Neutrophil (primary cell): ENCODE data around the gene SANBR.

Experiments used
- H3K27ac ChIP-seq: fragments of 200-600 bp; sonication (generic); 2 replicates; pipeline ENCODE4 v1.5.1; 2016; ENCODE audit warnings: mild to moderate bottlenecking, moderate library complexity
- H3K27me3 ChIP-seq: fragments of 200-600 bp; sonication (generic); 2 replicates; pipeline ENCODE4 v1.6.0; 2016; ENCODE audit warnings: mild to moderate bottlenecking
- H3K36me3 ChIP-seq: fragments of 200-600 bp; sonication (generic); 2 replicates; pipeline ENCODE4 v1.5.1; 2017
- H3K4me1 ChIP-seq, 2 experiments: fragments of 200-600 bp in 1 of 2; sonication (generic) in 1 of 2; 1 replicate in 1 of 2; 2 replicates in 1 of 2; pipeline versions ENCODE4 v1.5.1 to v1.6.1; 2013 to 2016; ENCODE audit warnings: low read depth in 1 of 2, low read length in 1 of 2, mild to moderate bottlenecking in 1 of 2, moderate library complexity in 1 of 2; ENCODE audit not compliant: control insufficient read depth in 1 of 2, insufficient read depth in 1 of 2
- H3K4me3 ChIP-seq, 2 experiments: fragments of 200-600 bp in 1 of 2; sonication (generic) in 1 of 2; 1 replicate in 1 of 2; 2 replicates in 1 of 2; pipeline ENCODE4 v1.5.1; 2013 to 2016; ENCODE audit warnings: low read depth in 1 of 2, low read length in 1 of 2, mild to moderate bottlenecking in 1 of 2, moderate library complexity in 1 of 2
- H3K9me3 ChIP-seq: fragments of 200-600 bp; sonication (generic); 2 replicates; pipeline ENCODE4 v1.5.1; 2016
- TF ChIP-seq, protein P1 (sequence below): fragments of 200-600 bp; sonication (generic); IDR thresholded peaks from 2 replicates; pipeline ENCODE4 v1.5.1; 2016; ENCODE audit warnings: antibody characterized with exemption

The SANBR gene

DNA sequence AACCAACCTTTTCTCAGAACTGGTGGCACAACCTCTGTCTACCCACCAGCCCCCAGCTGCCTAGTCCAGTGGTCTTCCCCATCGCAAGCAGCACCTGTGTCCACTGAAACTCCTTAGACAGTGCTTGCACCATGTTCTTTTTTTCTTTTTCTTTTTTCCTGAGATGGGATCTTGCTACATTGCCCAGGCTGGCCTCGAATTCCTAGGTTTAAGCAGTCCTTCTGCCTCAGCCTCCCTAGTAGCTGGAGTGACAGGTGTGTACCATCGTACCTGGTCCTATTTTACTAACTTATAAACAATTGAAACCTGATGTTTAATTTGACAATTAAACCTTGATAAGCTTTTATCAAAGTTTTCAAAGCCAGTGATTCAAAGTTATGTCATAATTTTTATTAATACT, 30.8 kb downstream of the SANBR start:
- no peak overlapping the region for H3K27ac ChIP-seq
- no peak overlapping the region for H3K4me3 ChIP-seq
- H3K36me3 ChIP-seq: no peaks in the 10 kb centered on the region
- H3K27me3 ChIP-seq: no peaks in the 10 kb centered on the region
- no peaks in the 10 kb centered on the region for H3K4me1 ChIP-seq
- H3K9me3 ChIP-seq: no peaks in the 10 kb centered on the region
- TF ChIP-seq, protein P1, sequence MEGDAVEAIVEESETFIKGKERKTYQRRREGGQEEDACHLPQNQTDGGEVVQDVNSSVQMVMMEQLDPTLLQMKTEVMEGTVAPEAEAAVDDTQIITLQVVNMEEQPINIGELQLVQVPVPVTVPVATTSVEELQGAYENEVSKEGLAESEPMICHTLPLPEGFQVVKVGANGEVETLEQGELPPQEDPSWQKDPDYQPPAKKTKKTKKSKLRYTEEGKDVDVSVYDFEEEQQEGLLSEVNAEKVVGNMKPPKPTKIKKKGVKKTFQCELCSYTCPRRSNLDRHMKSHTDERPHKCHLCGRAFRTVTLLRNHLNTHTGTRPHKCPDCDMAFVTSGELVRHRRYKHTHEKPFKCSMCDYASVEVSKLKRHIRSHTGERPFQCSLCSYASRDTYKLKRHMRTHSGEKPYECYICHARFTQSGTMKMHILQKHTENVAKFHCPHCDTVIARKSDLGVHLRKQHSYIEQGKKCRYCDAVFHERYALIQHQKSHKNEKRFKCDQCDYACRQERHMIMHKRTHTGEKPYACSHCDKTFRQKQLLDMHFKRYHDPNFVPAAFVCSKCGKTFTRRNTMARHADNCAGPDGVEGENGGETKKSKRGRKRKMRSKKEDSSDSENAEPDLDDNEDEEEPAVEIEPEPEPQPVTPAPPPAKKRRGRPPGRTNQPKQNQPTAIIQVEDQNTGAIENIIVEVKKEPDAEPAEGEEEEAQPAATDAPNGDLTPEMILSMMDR: no peak

DNA sequence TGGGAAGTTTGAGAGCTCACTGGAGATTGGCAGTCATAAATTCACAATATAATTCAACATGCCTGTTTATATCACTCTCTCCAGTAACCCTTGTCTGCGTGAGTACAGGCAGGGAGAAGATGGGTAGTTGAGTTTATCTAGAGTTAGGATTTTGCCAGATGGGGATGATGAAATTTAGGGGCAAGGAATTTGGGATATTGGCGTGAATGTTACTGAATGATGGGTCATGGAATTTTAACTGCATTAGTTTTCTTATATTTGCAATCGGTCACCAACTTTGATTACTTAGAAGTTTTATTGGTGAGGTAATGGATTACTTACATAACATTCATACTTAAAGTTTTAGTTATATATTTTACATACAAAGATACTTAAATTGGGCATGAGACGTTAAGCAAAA, 35.1 kb downstream of the SANBR start:
- TF ChIP-seq, protein P1: no peak
- H3K4me3 ChIP-seq: no peak overlapping the region
- peaks cover 12% of the 10 kb centered on the region for H3K36me3 ChIP-seq
- no peaks in the 10 kb centered on the region for H3K9me3 ChIP-seq
- no peak overlapping the region for H3K27ac ChIP-seq
- H3K4me1 ChIP-seq: no peaks in the 10 kb centered on the region
- H3K27me3 ChIP-seq: no peaks in the 10 kb centered on the region

DNA sequence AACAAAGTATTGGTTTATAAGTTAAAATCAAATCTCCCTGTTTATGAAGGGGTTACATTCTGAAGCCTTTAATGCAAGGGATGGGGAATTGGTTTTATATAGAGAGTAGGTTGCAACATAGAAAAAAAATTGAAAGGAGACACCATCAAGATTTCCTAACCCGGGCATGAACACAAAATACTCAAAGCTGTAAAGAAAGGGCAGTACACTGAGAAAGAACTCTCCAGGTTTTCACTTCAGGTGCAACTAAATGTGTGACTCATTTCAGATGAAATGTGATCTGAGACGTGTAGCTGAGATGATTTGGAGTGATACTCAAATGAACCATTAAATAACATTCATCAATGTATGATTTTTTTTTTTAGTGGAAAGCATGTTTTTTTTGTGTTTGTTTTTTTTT, 43.6 kb downstream of the SANBR start:
- H3K4me3 ChIP-seq: no peak overlapping the region
- no peaks in the 10 kb centered on the region for H3K27me3 ChIP-seq
- TF ChIP-seq, protein P1: no peak
- H3K9me3 ChIP-seq: no peaks in the 10 kb centered on the region
- H3K4me1 ChIP-seq: no peaks in the 10 kb centered on the region
- no peak overlapping the region for H3K27ac ChIP-seq
- peaks cover 14% of the 10 kb centered on the region for H3K36me3 ChIP-seq

DNA sequence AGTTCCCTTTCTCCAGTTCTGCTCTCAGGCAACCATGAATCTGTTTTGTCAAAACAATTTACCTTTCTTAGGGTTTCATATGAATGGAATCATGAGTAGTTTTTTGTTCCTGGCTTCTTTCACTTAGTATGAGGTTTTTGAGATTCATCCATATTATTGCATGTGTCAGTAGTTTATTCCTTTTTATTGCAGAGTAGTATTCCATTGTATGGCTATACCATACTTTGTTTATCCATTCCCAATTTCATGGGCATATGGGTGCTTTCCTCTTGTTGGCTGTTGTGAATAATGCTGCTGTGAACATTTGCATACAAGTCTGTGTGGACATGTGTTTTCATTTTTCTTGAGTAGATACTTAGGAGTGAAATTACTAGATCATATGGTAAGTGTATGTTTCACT, 46.0 kb downstream of the SANBR start:
- no peak overlapping the region for H3K27ac ChIP-seq
- no peaks in the 10 kb centered on the region for H3K9me3 ChIP-seq
- no peak overlapping the region for H3K4me3 ChIP-seq
- no peaks in the 10 kb centered on the region for H3K4me1 ChIP-seq
- TF ChIP-seq, protein P1: no peak
- no peaks in the 10 kb centered on the region for H3K27me3 ChIP-seq
- H3K36me3 ChIP-seq: peaks cover 4% of the 10 kb centered on the region

DNA sequence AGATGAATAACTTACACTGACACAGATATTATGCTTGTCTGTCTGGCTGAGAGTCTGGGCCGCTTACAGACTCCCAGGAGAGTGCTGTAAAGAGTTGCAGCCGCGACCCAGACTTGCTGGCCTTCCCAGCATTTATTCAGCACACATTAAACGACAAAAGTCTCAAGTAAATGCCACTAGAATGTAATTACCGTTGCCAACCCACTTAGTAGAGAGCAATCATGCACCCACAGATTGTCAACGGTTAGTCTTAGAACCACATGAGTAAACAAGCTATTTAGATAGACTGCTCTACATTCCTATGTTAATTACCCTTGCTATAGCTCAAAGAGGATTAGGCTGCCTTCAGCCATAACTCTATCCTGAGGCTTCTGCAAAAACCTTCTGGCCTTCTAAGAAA, 48.5 kb downstream of the SANBR start:
- no peaks in the 10 kb centered on the region for H3K9me3 ChIP-seq
- TF ChIP-seq, protein P1: no peak
- no peaks in the 10 kb centered on the region for H3K27me3 ChIP-seq
- no peaks in the 10 kb centered on the region for H3K4me1 ChIP-seq
- no peak overlapping the region for H3K27ac ChIP-seq
- H3K4me3 ChIP-seq: no peak overlapping the region
- peaks cover 20% of the 10 kb centered on the region for H3K36me3 ChIP-seq
